SK-N-SH (cell line): ENCODE results near the gene NFKB1. TPM values are rescaled to one million over a fixed set of nuclear protein-coding genes. Genes with fewer than 3 reads are reported as not detected.
"Not testable (repeated sequence)": the region's sequence is repeated elsewhere in the genome, so short reads cannot be mapped to it uniquely, and the experiment has no call there.

ENCODE experiments used
- CTCF ChIA-PET: fragments of 300-600, 350-600 bp; formaldehyde crosslinking; extraction: SDS; loops from one replicate; lab custom pipeline; 2021; lab: Yijun Ruan, JAX
- POLR2A ChIA-PET: fragments of 350-600 bp; sonication (Branson Sonifier 250); formaldehyde crosslinking; extraction: SDS; loops from one replicate; lab custom pipeline; 2020; ENCODE audit warnings: antibody characterized with exemption, inconsistent platforms; lab: Yijun Ruan, JAX
- DNase-seq: peaks from one replicate; pipeline ENCODE4 v3.0.0; 2012
- H2AFZ ChIP-seq: fragments of 200-600 bp; sonication (generic); 2 replicates; pipeline ENCODE4 v1.8.1; 2016; ENCODE audit warnings: antibody characterized with exemption, mild to moderate bottlenecking, low read depth
- H3F3A ChIP-seq: fragments of 200-600 bp; sonication (generic); replicated peaks from 2 replicates; pipeline ENCODE3; 2016; ENCODE audit warnings: antibody characterized with exemption, mild to moderate bottlenecking; ENCODE audit not compliant: insufficient read depth
- H3K27ac ChIP-seq, 2 experiments: fragments of 200-500 bp in 1 of 2; fragments of 200-600 bp in 1 of 2; sonication (Bioruptor generic) in 1 of 2; sonication (generic), shearing (Covaris generic) in 1 of 2; 2 replicates each; pipeline versions ENCODE4 v1.5.1 to v1.6.1; 2014 to 2016; ENCODE audit warnings: low read depth in 2 of 2, inconsistent platforms in 1 of 2, low read length in 1 of 2, mild to moderate bottlenecking in 1 of 2, mixed read lengths in 1 of 2
- H3K27me3 ChIP-seq: fragments of 200-600 bp; sonication (generic), shearing (Covaris generic); 2 replicates; pipeline ENCODE4 v1.6.1; 2016; ENCODE audit warnings: mixed run types; ENCODE audit not compliant: insufficient read depth
- H3K36me3 ChIP-seq, 2 experiments: fragments of 200-500 bp in 1 of 2; fragments of 200-600 bp in 1 of 2; sonication (Bioruptor generic) in 1 of 2; sonication (generic) in 1 of 2; replicated peaks in 1 of 2; 2 replicates each; pipeline versions ENCODE3 to v1.5.1; 2014 to 2016; ENCODE audit warnings: low read length in 1 of 2, mild to moderate bottlenecking in 1 of 2; ENCODE audit not compliant: insufficient read depth in 2 of 2, control insufficient read depth in 1 of 2
- H3K4me1 ChIP-seq, 2 experiments: fragments of 200-500 bp in 1 of 2; fragments of 200-600 bp in 1 of 2; sonication (Bioruptor generic) in 1 of 2; sonication (generic), shearing (Covaris generic) in 1 of 2; 2 replicates each; pipeline versions ENCODE4 v1.5.1 to v1.6.1; 2014 to 2016; ENCODE audit warnings: low read depth in 1 of 2, low read length in 1 of 2, mixed run types in 1 of 2; ENCODE audit not compliant: insufficient read depth in 2 of 2, control insufficient read depth in 1 of 2
- H3K4me2 ChIP-seq: fragments of 200-600 bp; sonication (generic), shearing (Covaris generic); 2 replicates; pipeline ENCODE4 v1.6.1; 2017; ENCODE audit warnings: mixed run types
- H3K4me3 ChIP-seq, 2 experiments: fragments of 200-500 bp in 1 of 2; fragments of 200-600 bp in 1 of 2; sonication (Bioruptor generic) in 1 of 2; sonication (generic), shearing (Covaris generic) in 1 of 2; 2 replicates each; pipeline versions ENCODE4 v1.5.1 to v1.8.1; 2014 to 2016; ENCODE audit warnings: low read depth in 2 of 2, inconsistent platforms in 1 of 2, low read length in 1 of 2, mild to moderate bottlenecking in 1 of 2, mixed read lengths in 1 of 2, moderate library complexity in 1 of 2
- H3K79me2 ChIP-seq: fragments of 200-600 bp; sonication (generic); 2 replicates; pipeline ENCODE4 v1.8.1; 2017; ENCODE audit warnings: mild to moderate bottlenecking; ENCODE audit not compliant: insufficient read depth
- H3K9ac ChIP-seq: fragments of 200-600 bp; sonication (generic); 2 replicates; pipeline ENCODE4 v1.6.1; 2017; ENCODE audit warnings: mixed run types
- H3K9me2 ChIP-seq: fragments of 200-600 bp; sonication (generic); 2 replicates; pipeline ENCODE4 v1.6.1; 2017; ENCODE audit warnings: mixed run types
- H3K9me3 ChIP-seq: fragments of 200-600 bp; sonication (generic); 2 replicates; pipeline ENCODE4 v1.6.1; 2017; ENCODE audit warnings: mixed run types, mild to moderate bottlenecking, moderate library complexity
- H4K20me1 ChIP-seq: fragments of 200-600 bp; sonication (generic); 2 replicates; pipeline ENCODE4 v1.6.1; 2017; ENCODE audit warnings: mild to moderate bottlenecking, mixed run types; ENCODE audit not compliant: insufficient read depth
- CHD2 ChIP-seq: fragments of 150-350 bp; IDR thresholded peaks from 2 replicates; pipeline ENCODE4 v1.6.1; 2018; ENCODE audit warnings: low read length; ENCODE audit not compliant: partially characterized antibody
- EZH2phosphoT487 ChIP-seq: fragments of 200-600 bp; sonication (generic); IDR thresholded peaks from 2 replicates; pipeline ENCODE4 v1.6.1; 2017; ENCODE audit warnings: low read depth, mixed run types, mild to moderate bottlenecking, antibody characterized with exemption, moderate library complexity, borderline replicate concordance
- FOSL2 ChIP-seq: IDR thresholded peaks from 2 replicates; pipeline ENCODE4 v1.4.0; 2012; ENCODE audit warnings: low read depth, mild to moderate bottlenecking, moderate library complexity, borderline replicate concordance
- FOXJ3 ChIP-seq: sonication (generic); formaldehyde crosslinking; IDR thresholded peaks from 2 replicates; pipeline ENCODE4 v1.5.1; 2020; ENCODE audit warnings: mild to moderate bottlenecking, missing genetic modification reagents
- GABPA ChIP-seq: IDR thresholded peaks from 2 replicates; pipeline ENCODE4 v1.4.0; 2012; ENCODE audit warnings: low read depth, mild to moderate bottlenecking
- GATA2 ChIP-seq: sonication (generic); formaldehyde crosslinking; IDR thresholded peaks from 2 replicates; pipeline ENCODE4 v1.5.0; 2020; ENCODE audit warnings: mild to moderate bottlenecking, missing genetic modification reagents
- JUND ChIP-seq: IDR thresholded peaks from 2 replicates; pipeline ENCODE4 v1.4.0; 2012
- MAX ChIP-seq: IDR thresholded peaks from 2 replicates; pipeline ENCODE4 v1.4.0; 2012; ENCODE audit warnings: low read depth
- NFIC ChIP-seq: IDR thresholded peaks from 2 replicates; pipeline ENCODE4 v1.4.0; 2012; ENCODE audit warnings: borderline replicate concordance
- POLR2AphosphoS5 ChIP-seq: IDR thresholded peaks from 2 replicates; pipeline ENCODE4 v1.6.1; 2012; ENCODE audit warnings: low read depth, low read length
- RCOR1 ChIP-seq: fragments of 150-350 bp; IDR thresholded peaks from 2 replicates; pipeline ENCODE4 v1.6.1; 2017; ENCODE audit warnings: antibody characterized with exemption, low read length
- SIN3A ChIP-seq: IDR thresholded peaks from 2 replicates; pipeline ENCODE4 v1.6.1; 2012; ENCODE audit warnings: low read depth, mild to moderate bottlenecking, low read length, moderate library complexity, borderline replicate concordance
- TAF1 ChIP-seq: IDR thresholded peaks from 2 replicates; pipeline ENCODE4 v1.6.1; 2012; ENCODE audit warnings: low read depth, mild to moderate bottlenecking, low read length, moderate library complexity, borderline replicate concordance
- TCF12 ChIP-seq: IDR thresholded peaks from 2 replicates; pipeline ENCODE4 v1.4.0; 2012
- YY1 ChIP-seq: IDR thresholded peaks from 2 replicates; pipeline ENCODE4 v1.4.0; 2012; ENCODE audit warnings: low read depth, mild to moderate bottlenecking
- WGBS: methylation state at CpG from one replicate; pipeline ENCODE4 v1.1.6; 2017; ENCODE audit warnings: low lambda C conversion rate; 5-methylcytosine and 5-hydroxymethylcytosine counted together
- polyA plus RNA-seq, 3 experiments: library from polyadenylated mRNA; depleted of rRNA; stranded (reverse); fragments of >200 nt; gene quantifications; 2 replicates each; pipeline ENCODE4 v1.2.3, GENCODE V29; 2012
- TF ChIP-seq, protein P1 (sequence below): fragments of 150-350 bp; IDR thresholded peaks from 2 replicates; pipeline ENCODE4 v1.6.1; 2016; ENCODE audit warnings: mild to moderate bottlenecking, low read depth, low read length
- TF ChIP-seq, protein P2 (sequence below): fragments of 200-600 bp; sonication (generic); IDR thresholded peaks from 2 replicates; pipeline ENCODE4 v1.6.1; 2017; ENCODE audit warnings: antibody characterized with exemption, mild to moderate bottlenecking, moderate library complexity
- TF ChIP-seq, protein P3 (sequence below): IDR thresholded peaks from 2 replicates; pipeline ENCODE4 v1.4.0; 2012; ENCODE audit warnings: low read depth, borderline replicate concordance
- TF ChIP-seq, protein P4 (sequence below): IDR thresholded peaks from 2 replicates; pipeline ENCODE4; 2012
- TF ChIP-seq, protein P5 (sequence below): IDR thresholded peaks from 2 replicates; pipeline ENCODE4 v1.4.0; 2012; ENCODE audit warnings: low read depth, borderline replicate concordance

The NFKB1 gene
- polyA plus RNA-seq, 1 of the 3 experiments (the other 2 are of a cell fraction) = 14.1 TPM

DNA sequence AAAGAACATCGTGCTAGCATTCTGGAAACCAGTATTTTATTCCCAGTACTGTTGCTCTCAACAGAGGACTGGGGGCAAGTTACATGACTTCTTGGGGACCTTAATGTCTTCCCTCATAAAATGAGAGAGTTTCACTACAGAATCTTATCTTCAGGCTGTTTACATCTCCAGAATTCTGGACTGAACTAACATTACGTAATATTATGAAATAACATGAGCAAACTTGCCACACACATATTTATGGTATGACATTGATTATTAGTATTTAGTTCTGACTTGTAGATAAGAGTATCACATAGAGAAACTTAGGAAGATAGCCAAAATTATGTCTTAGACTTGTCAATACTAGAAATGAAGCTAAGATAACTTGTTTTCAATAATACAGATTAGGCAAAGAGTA lies 68.0 kb downstream of the NFKB1 start:
- H3K4me1 ChIP-seq = peaks cover 0 to 8% of the 10 kb centered on the region in 2 experiments; a peak in 1 of 4 replicates
- H4K20me1 ChIP-seq = no peaks in the 10 kb centered on the region
- H3K9me2 ChIP-seq = no peaks in the 10 kb centered on the region
- WGBS = 98% methylated on average over 2 of the region's 2 CpGs
- peaks cover 7% of the 10 kb centered on the region; the same call in 1 of the 2 replicates for H3K79me2 ChIP-seq
- H3K9me3 ChIP-seq = no peaks in the 10 kb centered on the region
- no peak for DNase-seq
- no peak overlapping the region for H3K27ac ChIP-seq
- no peak overlapping the region for H2AFZ ChIP-seq
- POLR2A ChIA-PET = no interaction called here
- H3K4me2 ChIP-seq = no peak overlapping the region
- H3F3A ChIP-seq = peaks cover 10% of the 10 kb centered on the region
- no peak overlapping the region for H3K9ac ChIP-seq
- CTCF ChIA-PET = interaction anchor here (1.1 kb wide), 1 partner anchor 50 kb away, joined by 3 read pairs; no protein-coding TSS in a partner anchor
- no peak for TF ChIP-seq POLR2AphosphoS5
- TF ChIP-seq, protein P1, sequence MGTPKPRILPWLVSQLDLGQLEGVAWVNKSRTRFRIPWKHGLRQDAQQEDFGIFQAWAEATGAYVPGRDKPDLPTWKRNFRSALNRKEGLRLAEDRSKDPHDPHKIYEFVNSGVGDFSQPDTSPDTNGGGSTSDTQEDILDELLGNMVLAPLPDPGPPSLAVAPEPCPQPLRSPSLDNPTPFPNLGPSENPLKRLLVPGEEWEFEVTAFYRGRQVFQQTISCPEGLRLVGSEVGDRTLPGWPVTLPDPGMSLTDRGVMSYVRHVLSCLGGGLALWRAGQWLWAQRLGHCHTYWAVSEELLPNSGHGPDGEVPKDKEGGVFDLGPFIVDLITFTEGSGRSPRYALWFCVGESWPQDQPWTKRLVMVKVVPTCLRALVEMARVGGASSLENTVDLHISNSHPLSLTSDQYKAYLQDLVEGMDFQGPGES = no peak
- TF ChIP-seq JUND = no peak
- no peak for TF ChIP-seq NFIC
- TF ChIP-seq, protein P2, sequence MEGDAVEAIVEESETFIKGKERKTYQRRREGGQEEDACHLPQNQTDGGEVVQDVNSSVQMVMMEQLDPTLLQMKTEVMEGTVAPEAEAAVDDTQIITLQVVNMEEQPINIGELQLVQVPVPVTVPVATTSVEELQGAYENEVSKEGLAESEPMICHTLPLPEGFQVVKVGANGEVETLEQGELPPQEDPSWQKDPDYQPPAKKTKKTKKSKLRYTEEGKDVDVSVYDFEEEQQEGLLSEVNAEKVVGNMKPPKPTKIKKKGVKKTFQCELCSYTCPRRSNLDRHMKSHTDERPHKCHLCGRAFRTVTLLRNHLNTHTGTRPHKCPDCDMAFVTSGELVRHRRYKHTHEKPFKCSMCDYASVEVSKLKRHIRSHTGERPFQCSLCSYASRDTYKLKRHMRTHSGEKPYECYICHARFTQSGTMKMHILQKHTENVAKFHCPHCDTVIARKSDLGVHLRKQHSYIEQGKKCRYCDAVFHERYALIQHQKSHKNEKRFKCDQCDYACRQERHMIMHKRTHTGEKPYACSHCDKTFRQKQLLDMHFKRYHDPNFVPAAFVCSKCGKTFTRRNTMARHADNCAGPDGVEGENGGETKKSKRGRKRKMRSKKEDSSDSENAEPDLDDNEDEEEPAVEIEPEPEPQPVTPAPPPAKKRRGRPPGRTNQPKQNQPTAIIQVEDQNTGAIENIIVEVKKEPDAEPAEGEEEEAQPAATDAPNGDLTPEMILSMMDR = no peak
- TF ChIP-seq MAX = no peak
- TF ChIP-seq CHD2 = no peak
- TF ChIP-seq SIN3A = no peak
- no peak for TF ChIP-seq FOSL2
- TF ChIP-seq RCOR1 = no peak
- TF ChIP-seq FOXJ3 = no peak
- no peak for TF ChIP-seq YY1
- TF ChIP-seq, protein P3, sequence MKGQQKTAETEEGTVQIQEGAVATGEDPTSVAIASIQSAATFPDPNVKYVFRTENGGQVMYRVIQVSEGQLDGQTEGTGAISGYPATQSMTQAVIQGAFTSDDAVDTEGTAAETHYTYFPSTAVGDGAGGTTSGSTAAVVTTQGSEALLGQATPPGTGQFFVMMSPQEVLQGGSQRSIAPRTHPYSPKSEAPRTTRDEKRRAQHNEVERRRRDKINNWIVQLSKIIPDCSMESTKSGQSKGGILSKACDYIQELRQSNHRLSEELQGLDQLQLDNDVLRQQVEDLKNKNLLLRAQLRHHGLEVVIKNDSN = no peak
- TF ChIP-seq, protein P4, sequence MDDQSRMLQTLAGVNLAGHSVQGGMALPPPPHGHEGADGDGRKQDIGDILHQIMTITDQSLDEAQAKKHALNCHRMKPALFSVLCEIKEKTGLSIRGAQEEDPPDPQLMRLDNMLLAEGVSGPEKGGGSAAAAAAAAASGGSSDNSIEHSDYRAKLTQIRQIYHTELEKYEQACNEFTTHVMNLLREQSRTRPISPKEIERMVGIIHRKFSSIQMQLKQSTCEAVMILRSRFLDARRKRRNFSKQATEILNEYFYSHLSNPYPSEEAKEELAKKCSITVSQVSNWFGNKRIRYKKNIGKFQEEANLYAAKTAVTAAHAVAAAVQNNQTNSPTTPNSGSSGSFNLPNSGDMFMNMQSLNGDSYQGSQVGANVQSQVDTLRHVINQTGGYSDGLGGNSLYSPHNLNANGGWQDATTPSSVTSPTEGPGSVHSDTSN = no peak
- no peak for TF ChIP-seq EZH2phosphoT487
- TF ChIP-seq GABPA = no peak
- TF ChIP-seq GATA2 (CRISPR knock-in tag) = no peak
- TF ChIP-seq, protein P5, sequence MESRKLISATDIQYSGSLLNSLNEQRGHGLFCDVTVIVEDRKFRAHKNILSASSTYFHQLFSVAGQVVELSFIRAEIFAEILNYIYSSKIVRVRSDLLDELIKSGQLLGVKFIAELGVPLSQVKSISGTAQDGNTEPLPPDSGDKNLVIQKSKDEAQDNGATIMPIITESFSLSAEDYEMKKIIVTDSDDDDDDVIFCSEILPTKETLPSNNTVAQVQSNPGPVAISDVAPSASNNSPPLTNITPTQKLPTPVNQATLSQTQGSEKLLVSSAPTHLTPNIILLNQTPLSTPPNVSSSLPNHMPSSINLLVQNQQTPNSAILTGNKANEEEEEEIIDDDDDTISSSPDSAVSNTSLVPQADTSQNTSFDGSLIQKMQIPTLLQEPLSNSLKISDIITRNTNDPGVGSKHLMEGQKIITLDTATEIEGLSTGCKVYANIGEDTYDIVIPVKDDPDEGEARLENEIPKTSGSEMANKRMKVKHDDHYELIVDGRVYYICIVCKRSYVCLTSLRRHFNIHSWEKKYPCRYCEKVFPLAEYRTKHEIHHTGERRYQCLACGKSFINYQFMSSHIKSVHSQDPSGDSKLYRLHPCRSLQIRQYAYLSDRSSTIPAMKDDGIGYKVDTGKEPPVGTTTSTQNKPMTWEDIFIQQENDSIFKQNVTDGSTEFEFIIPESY = no peak
- no peak for TF ChIP-seq TCF12
- TF ChIP-seq TAF1 = no peak
- H3K27me3 ChIP-seq = no peaks in the 10 kb centered on the region
- peaks cover 8 to 19% of the 10 kb centered on the region in 2 experiments for H3K36me3 ChIP-seq
- H3K4me3 ChIP-seq = no peak overlapping the region

DNA sequence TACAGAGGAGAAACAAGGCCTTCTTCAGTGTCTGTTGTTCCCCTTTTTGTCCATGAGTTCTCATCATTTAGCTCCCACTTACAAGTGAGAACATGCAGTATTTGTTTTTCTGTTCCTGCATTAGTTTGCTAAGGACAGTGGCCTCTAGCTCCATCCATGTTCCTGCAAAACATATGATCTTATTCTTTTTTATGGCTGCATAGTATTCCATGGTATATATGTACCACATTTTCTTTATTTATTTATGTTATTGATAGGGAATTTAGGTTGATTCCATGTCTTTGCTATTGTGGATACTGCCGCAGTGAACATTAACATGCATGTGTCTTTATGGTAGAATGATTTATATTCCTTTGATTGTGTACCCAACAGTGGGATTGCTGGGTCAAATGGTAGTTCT lies 69.1 kb downstream of the NFKB1 start:
- H3K4me1 ChIP-seq, H4K20me1 ChIP-seq, H3K4me3 ChIP-seq, CTCF ChIA-PET, H3K4me2 ChIP-seq, H3K27me3 ChIP-seq, DNase-seq, H3K9me3 ChIP-seq, POLR2A ChIA-PET, H3K9ac ChIP-seq, H3K79me2 ChIP-seq, H3K9me2 ChIP-seq, H3F3A ChIP-seq, H2AFZ ChIP-seq, H3K27ac ChIP-seq: not testable (repeated sequence)
- peaks cover 8 to 17% of the 10 kb centered on the region in 2 experiments for H3K36me3 ChIP-seq
- 89% methylated on average over 1 of the region's 1 CpG for WGBS
